HG03045 (cell line): ENCODE results near the gene HTR1B.
A peak's percentile ranks its signal among the peaks of the same experiment; 100 is the strongest.

Experiments used
- ATAC-seq: cut with Tn5 transposase; IDR thresholded peaks from one replicate; pipeline ENCODE4 v1.9.1; 2021; ENCODE audit warnings: mild to moderate bottlenecking, moderate library complexity; ENCODE audit not compliant: unreplicated experiment

Gene HTR1B

DNA sequence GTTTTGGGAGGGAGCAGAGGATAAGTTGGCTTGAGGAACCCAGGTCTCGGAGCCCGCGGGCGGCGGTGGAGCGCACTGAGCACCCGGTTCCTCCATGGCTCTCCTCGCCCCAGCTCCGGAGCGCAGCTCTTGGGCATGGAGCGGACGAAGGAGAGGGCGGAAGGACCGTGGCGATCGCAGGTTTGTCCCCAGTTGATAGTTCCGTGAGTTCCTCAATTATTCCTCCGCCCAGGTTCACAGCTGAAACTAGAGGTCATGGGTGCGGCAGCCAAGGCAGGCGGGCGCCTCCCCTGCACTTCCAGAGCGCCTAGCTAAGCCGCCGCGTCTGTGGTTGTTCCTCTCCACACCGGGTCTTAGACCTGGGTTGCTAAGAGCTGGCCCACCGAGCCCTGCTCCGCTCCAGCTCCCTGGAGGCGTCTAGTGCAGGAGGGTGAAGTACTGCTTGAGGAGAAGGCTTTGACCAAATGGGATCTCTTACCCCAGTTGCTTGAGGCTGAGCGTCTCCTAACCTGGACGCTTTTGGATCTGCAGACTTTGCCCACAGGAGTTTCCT is at the start of gene HTR1B:
Gene HTR1B, minus strand, starts transcription at position 184 of the 553 bp plus-strand sequence. Its CDS starts 88 bp downstream, at position 96.
- ATAC-seq: no peak

DNA sequence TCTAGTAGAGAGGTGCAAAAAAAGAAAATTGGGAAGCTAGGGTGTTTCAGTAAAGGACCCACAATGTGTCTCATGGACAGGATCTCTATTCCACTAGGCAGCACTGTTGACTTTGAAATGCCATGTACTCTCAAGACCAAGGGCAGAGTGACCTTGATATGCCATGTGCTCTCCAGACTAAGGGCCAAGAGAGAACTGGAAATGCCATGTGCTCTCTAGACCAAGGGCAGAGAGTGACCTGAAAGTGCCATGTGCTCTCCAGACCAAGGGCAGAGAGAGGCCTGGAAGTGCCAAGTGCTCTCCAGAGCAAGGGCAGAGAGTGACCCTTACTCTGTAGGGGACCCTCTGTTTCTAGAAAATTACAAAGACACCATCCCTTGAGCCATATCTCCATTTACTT is 49.3 kb upstream of the HTR1B start:
- no peak for ATAC-seq

DNA sequence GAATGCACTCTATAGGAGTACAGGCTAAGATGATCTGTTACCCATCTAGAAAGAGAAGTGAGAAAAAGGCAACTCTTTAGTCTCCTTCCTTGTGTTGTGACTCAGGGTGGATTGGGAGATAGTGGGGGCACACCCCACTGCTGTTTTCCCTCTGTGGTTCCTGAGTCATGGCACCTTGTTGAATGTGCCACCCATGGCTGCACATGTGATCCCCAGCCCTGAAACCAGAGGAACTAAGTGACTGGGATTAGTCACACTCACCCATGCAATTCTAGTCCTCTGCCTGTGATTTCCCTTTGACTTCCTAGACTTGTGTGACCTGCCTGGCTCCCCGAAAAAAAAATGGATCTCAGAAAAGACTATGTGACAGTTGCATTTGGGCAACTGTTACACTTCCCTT is 48.6 kb upstream of the HTR1B start:
- no peak for ATAC-seq

DNA sequence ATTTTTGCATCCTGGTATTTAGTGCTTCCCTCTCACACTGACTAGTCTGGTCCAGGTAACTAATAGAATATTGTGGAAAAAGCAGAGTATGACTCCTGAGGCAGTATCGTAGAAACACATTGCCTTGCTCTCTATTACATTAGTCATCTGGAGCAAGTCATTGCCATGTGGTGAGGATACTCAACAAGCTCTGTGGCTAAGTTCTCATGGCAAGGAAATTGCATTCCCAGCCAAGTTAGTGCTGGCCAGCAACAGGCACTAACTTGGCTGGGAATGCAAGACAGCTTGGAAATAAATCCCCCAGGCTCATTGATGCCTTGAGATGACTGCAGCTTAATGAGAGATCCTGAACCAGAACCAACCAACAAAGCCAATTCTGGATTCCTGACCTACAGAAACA is 39.7 kb upstream of the HTR1B start:
- ATAC-seq: no peak

GRCh38 chr6:77492530-77492929 is 29.2 kb upstream of the HTR1B start:
- no peak for ATAC-seq

DNA sequence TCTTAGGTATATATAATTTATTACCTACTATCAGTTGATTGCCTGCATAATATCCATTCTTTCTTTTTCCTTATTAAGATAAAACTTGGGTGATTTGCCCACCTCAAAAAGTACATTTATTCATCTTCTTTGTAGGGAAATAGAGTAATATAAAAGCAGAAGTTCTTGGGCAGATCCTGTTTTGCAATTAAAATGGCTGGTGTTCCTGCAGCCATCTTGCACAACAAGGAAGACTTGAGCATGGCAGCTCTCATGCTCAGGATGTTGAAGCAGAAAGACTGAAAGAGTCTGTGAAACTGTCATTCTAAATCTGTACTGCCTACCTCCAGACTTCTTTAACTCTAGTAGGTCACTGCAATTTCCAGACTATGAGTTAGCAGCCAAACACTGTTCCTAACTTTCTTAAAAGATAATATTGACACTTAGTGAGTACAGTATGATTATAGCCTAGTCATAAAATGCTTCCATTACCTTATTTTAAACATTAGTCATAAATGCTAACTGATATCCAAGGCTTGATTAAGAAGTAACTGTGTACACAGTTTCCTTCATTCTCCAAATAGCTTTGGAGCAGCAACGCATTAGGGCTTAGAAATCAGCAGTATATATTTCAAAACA is 24.6 kb upstream of the HTR1B start:
- ATAC-seq: no peak

DNA sequence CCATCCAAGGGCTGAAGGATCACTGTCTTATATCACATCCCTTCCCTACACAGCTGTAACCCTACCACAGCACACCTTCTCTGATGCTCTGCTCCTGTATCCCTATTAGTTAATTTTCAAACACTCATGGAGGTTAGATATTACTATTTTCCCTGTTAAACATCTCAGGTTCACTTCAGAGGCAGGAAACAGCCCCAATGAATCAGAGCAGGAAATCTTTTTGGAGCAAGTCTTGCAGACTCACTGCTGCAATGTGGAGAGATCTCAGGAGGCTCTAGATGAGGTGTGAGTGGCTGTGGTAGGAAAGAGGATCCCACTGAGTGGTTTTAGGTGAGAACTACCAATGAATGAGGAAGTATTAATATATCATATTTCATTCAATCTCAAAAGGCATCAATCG is 19.7 kb upstream of the HTR1B start:
- no peak for ATAC-seq

DNA sequence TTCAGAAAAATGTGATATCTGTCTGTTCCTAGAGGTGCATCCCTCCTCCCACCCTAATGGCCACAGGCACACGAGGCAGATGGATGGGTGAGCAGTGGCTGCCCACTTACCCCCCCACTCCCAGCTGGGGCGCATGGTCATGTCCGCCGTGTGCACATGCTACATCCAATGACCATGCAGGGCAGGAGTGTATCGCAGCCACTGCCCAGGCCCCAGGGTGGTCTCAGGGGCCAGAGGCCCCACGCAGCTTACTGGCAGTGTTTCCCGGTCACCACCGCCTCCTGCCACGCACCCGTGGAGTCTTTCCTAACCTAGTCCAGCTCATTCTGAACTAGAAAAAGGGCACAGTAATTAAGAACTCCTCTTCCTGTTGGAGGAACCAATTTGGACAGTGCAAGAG is 11.7 kb upstream of the HTR1B start:
- no peak for ATAC-seq

DNA sequence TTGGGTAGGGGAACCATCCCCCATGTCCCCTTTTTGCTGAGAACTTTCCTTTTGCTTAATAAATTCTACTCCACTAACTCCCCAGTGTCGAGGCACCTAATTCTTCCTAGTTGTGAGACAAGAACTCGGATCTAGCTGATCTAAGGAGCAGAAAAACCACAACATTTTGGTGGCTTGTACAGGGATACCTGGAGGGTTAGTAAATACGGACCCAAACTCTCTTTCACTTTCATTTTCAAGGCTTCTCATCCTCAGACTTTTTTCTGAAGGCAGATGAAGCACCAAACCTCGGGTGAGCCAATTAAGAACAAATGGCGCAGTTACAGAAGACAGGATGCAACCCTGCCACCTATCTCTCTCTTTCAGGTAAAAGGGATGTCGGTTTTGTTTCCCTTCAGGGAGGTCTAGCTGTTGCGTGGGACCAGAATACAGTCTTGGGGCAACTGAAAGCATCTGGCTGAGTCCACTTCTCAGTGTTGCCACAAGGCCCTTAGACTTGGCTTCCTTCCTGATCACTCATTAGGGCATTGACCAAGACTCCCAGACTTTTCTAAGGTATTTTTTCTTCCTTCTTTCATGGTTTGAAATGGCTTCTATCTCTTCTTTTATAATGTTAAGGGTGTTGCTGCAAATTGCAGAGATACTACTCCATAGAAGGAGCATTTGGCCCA is 11.1 kb upstream of the HTR1B start:
- no peak for ATAC-seq

DNA sequence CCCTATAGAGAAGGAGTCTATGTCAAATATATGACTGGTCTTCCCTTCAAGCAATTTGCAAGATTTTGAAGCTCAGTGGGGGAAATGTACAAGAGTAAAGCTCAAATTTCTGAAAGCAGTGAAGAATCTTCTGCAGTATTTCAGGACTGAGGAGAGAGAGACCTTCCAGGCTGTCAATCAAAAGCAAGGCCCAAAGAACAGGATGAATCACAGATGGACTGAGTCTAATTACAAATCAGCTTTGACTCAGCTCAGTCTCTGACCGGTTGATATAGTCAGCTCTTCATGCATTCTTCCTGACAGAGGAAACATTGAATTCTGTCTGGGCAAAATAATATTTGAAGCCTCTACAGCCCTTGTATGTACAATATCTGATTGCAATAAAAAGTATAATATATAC is 7.7 kb upstream of the HTR1B start:
- no peak for ATAC-seq

GRCh38 chr6:77468939-77469338 is 5.6 kb upstream of the HTR1B start:
- ATAC-seq: no peak

DNA sequence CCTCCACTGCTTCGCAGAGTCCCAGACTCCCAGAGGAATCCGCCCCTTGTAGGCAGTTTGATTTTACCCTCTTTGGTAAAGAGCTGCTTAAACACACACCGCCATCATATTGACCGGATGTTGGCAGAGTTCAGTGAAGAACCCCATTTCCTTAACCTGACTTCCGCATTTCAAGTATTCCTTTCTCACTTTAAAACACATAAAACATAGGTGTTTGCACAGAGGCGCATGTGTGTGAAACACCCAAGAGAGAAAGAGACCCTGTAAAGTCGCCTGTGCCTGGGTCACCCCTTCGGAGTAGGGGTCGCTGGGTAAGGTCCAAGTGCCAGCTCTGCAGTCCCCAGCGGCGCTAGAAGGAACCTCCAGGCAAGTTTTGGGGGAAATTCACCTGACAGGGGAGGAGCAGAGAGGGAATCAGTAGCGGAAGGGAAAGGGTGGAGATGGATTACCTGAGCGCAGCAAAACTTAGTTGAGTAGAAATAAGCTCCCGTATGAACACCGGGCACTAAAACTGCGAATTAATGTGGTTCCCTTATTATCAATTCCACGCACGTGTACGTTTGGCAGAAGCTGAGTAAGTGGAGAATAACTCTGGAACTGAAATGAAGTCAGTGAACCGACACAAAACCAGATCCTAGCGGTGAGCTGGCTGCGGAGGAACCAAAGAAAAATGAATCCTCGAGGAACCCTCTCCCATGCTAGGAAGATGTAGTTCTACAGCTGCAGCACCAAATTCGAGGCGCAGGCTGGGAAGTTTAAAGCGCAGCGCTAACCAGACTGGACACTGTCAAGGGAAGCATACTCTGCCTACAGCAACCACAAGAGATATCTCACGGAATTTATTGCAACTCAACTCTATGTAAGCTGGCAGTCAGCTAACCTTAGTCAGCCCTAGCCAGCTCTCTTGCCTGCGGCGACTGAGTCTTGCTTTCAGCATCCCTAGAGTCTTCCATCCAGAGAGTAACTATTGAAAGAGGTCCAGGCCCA is 3.5 kb upstream of the HTR1B start:
- ATAC-seq: peak; percentile 59

DNA sequence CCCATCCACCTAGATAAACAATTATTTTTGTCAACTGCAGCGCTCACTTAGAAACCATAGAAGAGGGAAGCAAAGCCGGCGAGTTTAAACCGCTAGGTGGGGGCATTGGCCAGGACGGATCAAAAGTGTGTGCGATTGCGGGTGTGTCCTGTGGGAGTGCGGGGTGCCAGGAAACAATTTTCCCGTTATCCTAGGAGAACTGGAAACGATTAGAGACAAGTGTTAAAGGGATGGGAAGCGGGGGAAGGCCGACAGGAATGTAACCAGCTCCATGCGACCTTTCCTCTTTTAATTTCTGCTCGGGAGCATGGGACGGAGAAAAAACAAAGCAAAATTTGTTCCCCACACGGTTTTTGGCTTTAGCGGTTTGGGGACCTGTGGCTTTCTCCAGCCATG is 2.8 kb upstream of the HTR1B start:
- peak; percentile 85 for ATAC-seq

GRCh38 chr6:77464495-77464867 is 1.2 kb upstream of the HTR1B start:
- ATAC-seq: no peak

DNA sequence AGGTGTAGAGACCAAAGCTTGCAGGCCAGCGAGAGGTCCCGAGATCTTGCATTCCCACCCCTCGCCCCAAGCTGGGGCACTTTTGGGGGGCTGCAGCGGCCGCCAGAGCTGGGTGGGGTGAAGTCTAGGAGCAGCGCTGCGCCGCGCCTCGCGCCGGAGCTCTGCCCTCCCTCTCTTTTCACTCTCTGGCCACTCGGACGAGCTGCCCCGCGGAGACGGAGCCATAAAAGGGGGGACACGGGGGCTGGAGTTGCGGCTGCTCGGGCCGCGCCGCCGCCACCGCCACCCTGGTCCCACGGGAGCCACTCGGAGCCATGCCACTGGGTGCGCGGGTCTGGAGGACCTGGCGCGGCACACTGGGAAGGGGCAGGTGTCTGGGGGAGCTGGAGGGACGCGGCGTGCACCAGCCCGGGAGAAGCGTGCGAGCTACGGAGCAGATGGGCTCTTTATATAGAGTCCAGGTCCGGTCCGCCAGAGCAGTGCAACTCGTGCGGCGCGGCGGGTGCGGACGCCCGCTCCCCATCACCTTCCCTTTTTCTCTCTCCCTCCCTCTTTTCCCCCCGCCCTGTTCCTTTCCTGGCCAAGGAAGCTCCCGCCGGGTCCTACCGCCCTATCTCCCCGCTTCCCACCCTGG is 687 bp upstream of the HTR1B start:
- no peak for ATAC-seq

- no peak for ATAC-seq
These were observed 658 bp downstream of the HTR1B start for GRCh38 chr6:77462359-77463307.

- no peak for ATAC-seq
These were observed 1.5 kb downstream of the HTR1B start for GRCh38 chr6:77461796-77462195.

DNA sequence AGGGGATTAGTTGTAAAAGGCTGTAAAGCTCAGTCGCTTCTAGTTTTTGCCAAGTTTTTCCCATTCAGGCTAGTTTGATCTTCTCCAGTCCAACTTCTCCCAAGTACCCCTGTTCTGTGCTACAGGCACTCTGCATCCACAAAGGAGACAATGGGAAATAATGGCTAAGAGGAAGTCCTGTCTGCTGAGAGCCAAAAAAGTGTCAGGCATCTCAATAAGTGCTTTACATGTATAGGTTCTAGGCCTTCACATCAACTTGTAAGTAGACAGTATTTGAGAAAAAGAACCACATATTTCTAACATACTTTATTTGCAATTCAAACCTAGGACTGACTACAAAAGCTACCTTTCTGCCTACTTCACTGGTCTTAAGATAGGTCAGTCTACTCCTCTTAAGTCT is 4.9 kb downstream of the HTR1B start:
- no peak for ATAC-seq

DNA sequence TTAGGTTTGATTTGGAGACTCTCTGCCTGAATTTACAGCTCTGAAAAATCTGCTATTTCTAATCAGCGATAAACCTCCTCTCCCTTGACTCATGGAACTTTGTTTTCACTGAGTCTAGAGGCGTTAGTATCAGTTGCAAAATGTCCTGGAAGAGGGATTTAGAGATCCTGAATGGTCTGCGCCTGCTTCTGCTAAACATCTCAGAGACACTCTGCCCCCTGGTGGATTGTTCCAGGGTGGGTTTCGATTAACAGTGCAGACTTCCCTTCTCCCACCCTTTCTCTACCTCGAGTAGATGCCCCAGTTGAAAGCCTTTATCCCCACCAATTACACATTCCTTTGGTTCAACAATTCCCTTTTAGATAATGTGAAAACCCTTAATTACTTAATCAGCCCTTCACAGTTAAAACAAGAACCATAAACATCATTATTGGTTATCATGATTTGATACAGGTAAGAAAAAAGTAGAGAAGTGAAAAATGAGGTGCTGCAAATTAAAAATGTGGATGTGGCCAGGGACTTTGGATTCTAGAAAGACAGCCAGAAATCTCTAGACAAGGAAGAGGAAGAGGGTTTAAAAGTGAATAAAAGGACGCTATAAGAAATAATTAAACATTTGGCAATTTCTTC is 5.5 kb downstream of the HTR1B start:
- peak; percentile 82 for ATAC-seq
